Endothelial cell of hepatic sinusoid (primary cell): ENCODE data around the gene GNAI2.
"Not testable (repeated sequence)": the region's sequence is repeated elsewhere in the genome, so short reads cannot be mapped to it uniquely, and the experiment has no call there.

Experiments
- in situ Hi-C: cut with HindIII; loops from 2 replicates; pipeline ENCODE4 v1.10.0; 2017; ENCODE audit warnings: low sequenced_read_pairs

The GNAI2 gene

DNA sequence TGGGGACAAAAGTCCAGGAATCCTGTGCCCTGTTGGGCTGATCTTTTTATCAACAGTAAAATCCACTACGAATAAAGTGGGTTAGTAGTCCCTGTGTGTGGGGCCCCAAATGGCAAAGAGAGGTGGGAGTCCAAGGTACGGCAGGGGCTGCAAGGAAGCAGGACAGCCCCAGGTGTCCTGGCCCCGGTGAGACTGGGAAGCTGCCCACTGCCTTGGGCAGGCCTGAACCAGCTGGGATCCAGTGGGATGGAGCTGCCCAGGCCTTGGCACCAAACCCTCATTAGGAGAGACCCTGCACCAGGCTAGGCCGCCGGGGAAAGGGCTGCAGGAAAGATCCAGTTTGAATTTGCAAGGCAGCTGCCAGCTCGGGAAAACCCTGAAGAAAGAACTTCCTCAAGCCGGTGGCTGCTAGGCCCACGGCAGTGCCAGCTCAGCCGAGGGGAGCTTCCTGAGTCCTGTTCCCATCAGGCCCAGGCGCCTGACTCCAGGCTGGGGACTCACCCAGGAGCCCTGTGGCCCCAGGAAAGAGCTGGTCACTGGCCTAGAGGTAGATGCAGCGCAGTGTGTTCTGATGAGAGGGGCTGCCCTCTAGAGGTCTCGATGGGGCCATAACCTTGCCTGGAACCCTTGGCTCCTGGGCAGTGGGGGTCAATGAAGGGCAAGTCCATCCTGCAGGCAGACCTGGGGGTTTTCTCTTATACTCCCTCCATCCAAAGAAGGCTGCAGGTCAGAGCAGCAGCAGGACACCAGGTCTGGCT is 14.4 kb upstream of the GNAI2 start:
- in situ Hi-C loops, result loop anchor here (5.0 kb wide), 1 partner anchor 41 kb away; no protein-coding TSS in a partner anchor

GRCh38 chr3:50222169-50222528 is 13.9 kb upstream of the GNAI2 start:
- in situ Hi-C loops, result loop anchor here (5.0 kb wide), 1 partner anchor 40 kb away; no protein-coding TSS in a partner anchor

GRCh38 chr3:50224639-50225038 is 11.4 kb upstream of the GNAI2 start:
- in situ Hi-C loops, result loop anchor here (5.0 kb wide), 1 partner anchor 38 kb away; no protein-coding TSS in a partner anchor

DNA sequence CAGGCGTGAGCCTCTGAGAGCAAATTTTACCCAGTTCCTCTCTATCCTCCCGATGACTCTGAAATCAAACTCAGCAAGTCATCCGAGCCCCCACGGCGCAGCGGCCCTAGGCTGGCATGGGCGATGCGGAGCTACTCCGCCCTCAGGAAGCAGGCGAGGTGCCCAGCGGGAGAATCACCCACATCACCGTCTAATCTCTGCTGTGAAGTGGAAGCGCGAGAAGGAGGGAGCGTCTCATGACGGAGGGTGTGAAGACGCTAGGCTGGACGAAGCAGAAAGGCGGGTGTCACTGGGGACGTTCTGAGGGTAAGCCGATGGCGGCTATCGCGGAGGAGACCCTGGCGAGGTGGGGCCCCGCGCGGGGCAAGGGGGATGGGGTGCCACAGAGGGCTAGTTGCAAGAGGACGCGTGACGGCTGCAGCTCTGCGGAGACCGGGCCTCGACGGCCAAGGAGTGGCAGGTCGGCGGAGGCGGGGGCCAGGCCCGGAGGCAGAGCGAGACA is 9.1 kb upstream of the GNAI2 start:
- in situ Hi-C loops, result no loop called here

- in situ Hi-C loops, result no loop called here
These were observed 8.4 kb upstream of the GNAI2 start for GRCh38 chr3:50227390-50228183.

DNA sequence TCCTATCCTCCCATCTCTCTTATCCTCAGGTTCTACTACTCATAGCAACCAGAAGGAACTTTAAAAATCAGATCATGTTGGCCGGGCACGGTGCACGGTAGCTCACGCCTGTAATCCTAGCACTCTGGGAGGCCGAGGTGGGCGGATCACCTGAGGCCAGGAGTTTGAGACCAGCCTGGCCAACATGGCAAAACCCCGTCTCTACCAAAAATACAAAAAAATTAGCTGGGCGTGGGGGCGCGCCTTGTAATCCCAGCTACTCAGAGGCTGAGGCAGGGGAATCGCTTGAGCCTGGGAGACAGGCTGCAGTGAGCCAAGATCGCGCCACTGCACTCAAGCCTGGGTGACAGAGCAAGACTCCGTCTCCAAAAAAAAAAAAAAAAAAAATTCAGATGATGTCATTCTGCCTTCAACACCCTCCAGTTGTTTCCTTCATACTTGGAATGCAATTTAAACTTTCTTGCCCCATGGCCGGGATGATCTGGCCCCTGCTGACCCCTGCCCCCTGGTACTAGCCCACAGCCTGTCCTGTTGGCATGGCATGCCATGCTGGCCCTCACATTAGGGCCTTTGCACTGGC is 7.7 kb upstream of the GNAI2 start:
- in situ Hi-C loops, result not testable (repeated sequence)

- in situ Hi-C loops, result no loop called here
These were observed 6.5 kb upstream of the GNAI2 start for GRCh38 chr3:50229490-50229889.

GRCh38 chr3:50230104-50230793 is 5.8 kb upstream of the GNAI2 start:
- in situ Hi-C loops, result no loop called here

GRCh38 chr3:50230794-50231125 is 5.2 kb upstream of the GNAI2 start:
- in situ Hi-C loops, result no loop called here

DNA sequence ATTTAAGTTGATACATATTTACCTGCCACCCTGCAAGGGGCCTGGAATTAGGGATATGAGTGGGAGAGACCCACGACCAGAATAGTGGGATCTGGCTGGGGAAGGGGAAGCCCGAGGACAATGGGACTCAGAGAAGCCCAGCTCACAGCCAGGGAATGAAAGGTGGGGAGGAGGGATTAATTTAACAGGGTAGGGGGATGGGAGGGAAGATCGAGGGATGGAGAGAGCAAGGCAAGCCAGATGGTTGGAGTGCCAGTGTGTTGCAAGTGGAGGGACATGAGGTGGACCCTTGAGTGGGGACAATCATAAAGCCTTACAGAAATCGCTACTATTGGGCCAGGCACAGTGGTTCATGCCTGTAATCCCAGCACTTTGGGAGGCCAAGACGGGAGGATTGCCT is 4.4 kb upstream of the GNAI2 start:
- in situ Hi-C loops, result no loop called here

DNA sequence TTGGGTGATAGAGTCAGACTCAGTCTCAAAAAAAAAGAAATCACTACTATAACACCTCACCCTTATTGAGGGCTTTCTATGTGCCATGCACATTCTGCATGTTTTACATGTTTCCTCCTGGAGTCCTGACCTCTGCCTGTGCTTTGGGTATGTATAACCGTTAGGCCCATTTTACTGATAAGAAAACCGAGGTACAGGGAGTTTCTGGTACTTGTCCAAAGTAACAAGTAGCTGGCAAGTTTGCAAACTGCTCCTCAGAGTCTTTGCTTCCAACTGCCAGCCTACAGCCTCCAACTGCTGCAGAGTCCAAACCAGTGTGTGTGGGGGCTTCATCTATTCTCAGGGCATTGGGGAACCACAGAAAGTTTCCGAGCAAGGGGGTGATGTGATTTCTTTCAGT is 3.7 kb upstream of the GNAI2 start:
- in situ Hi-C loops, result no loop called here

- in situ Hi-C loops, result no loop called here
These were observed 2.8 kb upstream of the GNAI2 start for GRCh38 chr3:50233176-50233575.

GRCh38 chr3:50236484-50237132 is 604 bp downstream of the GNAI2 start:
- in situ Hi-C loops, result no loop called here

GRCh38 chr3:50237133-50237651 is 1.2 kb downstream of the GNAI2 start:
- in situ Hi-C loops, result no loop called here

- in situ Hi-C loops, result no loop called here
These were observed 1.9 kb downstream of the GNAI2 start for GRCh38 chr3:50237754-50238548.

DNA sequence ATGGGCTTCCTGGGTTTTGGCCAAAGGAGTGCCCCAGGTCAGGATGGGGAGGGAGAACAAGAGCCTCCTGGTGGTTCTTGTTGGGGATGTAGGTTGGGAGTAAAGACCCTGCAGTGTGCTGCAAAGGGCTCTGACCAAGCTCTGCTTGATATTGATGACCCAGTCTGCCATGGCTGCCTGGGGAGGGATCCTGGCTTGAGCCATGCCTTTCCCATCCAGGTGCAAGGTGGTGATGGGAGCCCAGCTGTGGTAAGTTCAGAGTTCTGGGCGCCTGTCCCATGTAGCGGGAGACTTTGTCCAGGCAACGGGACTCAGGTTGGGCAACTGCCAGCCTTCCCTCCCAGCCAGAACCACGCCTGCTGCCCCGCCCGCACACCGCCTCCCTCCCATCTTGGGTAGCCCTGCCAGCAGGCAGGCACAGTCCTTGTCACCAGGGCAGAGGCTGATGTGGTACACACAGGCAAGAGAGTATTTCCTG is 2.6 kb downstream of the GNAI2 start:
- in situ Hi-C loops, result no loop called here

DNA sequence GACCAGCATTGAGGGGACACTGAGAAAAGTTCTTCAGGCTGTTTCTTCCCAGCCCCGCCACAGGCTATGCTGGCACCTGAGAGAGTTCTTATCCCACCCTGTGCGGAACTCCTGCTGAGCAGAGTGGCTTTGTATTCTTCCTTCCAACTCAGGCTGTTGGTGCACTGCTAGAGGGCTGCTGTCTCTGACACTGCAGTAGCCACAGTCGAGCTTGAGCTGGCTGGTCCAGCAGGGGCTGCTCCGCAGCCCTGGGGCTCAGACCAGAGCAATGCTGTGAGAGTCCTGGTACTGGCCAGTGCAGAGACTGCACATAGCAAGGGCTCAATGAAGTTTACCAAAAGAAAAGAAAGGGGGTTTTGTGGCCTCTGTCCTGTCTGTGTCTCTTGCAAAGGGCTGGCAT is 3.6 kb downstream of the GNAI2 start:
- in situ Hi-C loops, result loop anchor here (5.0 to 10.0 kb wide), 3 partner anchors 57 to 145 kb away; partner anchors contain the start of gene TUSC2

DNA sequence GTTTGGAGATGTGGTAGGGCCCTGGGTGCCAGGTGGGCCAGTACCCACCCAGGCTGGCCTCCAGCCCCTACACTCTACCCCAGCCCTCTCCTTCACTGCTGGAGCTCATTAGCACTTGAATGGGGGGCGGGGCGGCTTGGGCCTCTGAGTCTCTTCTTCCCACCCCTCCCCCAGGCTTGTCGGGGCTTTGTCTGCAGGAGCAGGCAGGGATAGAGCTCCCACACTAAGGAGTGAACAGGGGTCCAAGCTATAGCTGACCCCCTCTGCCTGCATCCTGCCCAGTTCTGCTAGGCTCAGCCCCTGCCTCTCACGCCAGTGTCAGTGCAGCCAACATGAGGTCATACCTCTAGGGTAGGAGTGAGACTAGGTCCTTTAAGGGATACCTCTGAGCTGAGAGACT is 5.2 kb downstream of the GNAI2 start:
- in situ Hi-C loops, result loop anchor here (5.0 to 10.0 kb wide), 3 partner anchors 59 to 146 kb away; partner anchors contain the start of gene TUSC2

DNA sequence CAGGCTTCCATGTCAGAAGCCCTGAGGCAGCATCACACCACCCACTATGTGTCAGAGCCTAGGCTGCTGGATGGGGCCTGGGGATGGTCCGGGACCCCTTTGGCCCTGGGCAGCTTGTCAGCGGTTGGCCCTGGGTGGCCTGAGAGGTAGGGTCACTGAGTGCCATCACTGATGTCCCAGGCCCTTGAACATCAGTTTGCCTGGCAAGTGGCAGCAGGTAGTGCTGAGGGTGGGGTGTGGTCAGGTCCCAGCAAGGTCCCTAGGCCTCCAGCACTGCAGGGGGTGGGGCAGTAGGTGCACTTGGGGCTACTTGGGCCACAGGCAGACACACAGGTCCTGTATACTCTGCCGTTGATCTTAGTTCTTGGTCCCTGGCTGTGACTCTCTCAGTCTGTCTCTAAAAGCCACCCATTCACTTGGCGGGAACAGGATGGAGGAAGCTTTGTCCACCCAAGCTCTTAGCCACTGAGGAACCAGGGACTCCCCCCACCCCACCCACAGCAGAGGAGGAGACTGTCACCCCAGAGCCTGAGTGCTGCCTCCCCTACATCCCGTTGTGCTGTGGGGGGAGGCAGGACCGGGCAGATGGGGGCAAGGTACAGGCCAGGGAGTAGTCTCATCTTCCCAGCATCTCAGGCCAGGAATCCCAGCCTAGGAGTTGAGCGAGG is 5.8 kb downstream of the GNAI2 start:
- in situ Hi-C loops, result loop anchor here (5.0 to 10.0 kb wide), 3 partner anchors 60 to 147 kb away; partner anchors contain the start of gene TUSC2
